NCI-H748 (cell line): Measurements from ENCODE around the gene RHOXF2.
"Not testable (repeated sequence)": the region's sequence is repeated elsewhere in the genome, so short reads cannot be mapped to it uniquely, and the experiment has no call there.

Source experiments
- DNase-seq: peaks from one replicate; lab custom pipeline; 2025; ENCODE audit not compliant: unreplicated experiment; lab: John Stamatoyannopoulos, UW

The RHOXF2 gene, protein sequence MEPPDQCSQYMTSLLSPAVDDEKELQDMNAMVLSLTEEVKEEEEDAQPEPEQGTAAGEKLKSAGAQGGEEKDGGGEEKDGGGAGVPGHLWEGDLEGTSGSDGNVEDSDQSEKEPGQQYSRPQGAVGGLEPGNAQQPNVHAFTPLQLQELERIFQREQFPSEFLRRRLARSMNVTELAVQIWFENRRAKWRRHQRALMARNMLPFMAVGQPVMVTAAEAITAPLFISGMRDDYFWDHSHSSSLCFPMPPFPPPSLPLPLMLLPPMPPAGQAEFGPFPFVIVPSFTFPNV

DNA sequence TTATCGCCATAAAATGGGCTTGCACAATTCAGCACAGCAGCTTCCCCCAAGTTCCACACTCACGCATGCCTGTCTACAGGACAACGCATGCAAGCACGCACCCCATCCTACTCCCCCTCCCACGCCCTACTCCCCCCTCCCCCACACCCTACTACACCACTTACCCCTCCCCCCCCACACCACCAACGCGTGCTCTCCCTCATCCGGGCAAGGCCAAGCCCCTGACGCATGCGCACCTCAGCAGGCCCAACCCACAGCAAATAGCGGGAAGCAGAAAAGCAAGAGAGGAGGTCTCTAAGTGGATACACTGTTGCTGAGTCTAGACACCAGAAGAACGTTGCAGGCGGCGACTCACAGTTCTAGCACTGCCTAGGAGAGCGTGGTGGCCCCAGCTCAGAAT, at the start of gene RHOXF2:
RHOXF2 (plus strand) TSS at position 301 of the 400 bp plus-strand sequence. CDS start 138 bp downstream, outside the sequence.
- not testable (repeated sequence) for DNase-seq

DNA sequence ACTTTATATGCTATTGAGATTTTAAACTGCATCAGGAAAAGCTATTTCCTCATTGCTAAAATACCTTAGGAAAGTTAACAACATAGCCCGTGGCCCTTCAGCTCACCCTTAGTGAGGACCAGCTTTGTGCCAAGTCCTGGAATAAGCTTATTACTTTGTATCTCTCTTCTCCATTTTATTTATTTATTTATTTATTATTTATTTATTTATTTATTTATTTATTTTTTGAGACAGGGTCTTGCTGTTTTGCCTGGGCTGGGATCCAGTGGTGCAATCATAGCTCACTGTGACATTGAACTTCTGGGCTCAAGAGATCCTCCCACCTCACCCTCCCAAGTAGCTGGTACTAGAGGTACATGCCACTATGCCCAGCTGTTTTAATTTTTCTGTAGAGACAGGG, 49.0 kb upstream of the RHOXF2 start:
- no peak for DNase-seq

DNA sequence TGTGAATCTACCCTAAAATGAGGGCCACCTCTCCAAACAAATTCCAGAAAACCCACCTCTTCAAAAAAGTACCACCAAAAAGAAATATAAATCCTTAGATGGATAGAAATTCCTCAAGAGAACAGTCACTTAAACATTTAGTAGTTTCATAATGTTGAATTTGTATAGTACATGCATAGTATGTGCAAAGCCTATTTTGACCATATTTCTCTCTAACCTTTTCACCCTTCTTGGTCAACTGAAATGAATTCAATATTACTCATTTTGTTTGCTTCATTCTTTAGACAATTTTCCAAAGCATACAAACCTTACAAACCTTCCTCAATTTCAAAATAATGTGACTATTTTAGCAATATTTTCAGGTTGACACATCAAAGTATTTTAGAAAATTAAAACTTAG, 46.8 kb upstream of the RHOXF2 start:
- DNase-seq: no peak

DNA sequence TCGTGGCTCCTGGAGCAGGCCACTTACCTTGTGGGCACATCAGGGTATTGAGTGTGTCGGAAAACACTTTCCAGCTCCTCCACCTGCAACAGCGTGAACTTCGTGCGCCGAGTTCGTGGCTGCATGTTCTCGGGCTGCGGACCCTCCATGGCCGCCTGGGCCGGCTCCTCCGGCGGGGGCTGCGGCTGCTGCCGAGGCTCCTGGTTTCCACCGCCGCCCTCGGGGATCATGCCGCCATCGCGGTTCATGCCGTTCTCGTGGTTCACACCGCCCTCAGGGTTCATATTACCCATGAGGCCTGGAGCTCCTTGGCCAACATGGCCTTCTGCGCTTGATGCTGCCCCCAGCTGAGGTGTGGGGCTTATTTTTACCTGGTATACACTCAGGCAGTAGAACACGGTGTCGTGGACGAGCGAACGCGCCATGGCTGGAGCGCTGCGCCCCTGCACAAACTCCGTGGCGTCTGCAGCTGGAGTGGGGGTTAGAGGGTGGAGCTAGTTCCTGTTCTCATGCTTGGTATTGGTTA, 42.9 kb upstream of the RHOXF2 start, which contains the start of gene RHOXF1:
RHOXF1 (minus strand) TSS at position 476 of the 526 bp plus-strand sequence; CDS start at position 425, 51 bp downstream.
- no peak for DNase-seq

DNA sequence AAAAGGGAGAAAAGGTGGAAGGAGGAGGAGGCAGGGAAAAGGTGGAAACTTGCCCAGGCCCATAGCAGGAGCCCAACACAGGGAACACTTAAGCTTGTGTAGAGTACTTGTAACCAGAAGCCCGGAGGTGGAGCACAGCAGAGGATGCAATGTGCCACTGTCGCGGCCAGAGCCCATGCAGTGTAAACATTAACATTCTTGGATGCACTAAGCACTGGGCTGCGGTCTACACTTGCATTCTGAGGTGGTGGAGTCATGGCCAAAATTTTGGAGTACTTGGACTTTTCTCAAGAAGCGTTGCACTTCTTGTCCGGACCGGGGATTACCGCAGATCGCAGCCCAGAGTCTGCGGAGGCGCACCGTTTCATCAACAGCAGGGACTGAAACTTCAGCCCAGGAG, 38.2 kb upstream of the RHOXF2 start:
- DNase-seq: no peak

DNA sequence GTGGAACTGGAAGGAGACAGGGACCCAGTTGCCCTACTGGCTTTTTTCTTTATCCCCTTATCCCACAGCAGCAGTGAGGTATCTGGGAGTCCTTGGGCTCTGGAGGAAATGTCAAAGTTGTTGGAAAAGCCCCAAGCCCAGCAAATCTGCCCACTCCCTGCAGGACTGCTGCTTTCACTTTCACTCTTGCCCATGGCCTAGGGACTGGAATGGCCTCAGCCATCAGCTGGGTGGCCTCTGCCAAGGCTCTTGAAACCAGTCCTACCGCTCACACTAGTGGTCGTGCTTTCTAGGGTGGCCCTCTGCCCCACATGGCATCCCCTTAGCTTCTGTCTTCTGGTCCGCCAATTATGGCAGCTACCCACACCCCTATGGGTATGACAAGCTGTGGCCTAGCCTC, 33.0 kb upstream of the RHOXF2 start:
- DNase-seq: no peak

DNA sequence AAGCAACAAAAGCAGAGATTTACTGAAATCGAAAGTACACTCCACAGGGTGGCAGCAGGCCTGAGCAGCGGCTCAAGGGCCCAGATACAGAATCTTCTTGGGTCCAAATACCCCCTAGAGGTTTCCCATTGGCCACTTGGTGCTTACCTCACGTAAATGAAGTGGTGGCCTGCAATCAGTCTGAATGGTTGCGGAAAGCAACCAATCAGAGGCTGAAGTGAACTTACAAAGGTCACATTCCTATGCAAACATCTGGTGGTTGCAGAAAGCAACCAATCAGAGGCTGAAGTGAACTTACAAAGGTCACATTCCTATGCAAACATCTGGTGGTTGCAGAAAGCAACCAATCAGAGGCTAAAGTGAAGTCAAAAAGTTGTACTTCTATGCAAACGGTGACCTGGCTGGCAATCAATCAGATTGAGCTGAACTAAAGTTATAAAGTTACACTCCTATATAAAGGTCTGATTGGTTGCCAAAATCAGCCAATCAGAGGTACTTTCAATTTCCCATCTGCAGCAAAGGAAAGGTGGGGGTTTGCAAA, 30.0 kb upstream of the RHOXF2 start:
- DNase-seq: not testable (repeated sequence)

DNA sequence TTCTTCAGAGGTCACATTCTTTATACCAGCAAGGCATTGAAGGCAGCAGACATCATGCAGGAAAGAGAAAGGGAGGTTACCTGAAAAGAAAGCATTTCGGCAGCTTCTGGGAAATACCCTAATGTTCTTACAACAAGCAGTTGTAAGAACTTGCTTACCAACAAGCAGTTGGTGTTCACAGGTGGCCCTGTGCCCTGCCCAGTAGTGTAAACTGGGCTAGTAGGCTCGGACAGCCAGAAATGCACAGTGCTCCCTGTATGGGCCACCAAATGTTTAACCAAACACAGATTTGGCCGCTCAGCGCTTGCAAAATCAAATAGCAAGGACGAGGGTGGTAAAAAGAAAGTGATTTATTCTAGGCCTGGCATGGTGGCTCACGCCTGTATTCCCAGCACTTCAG, 22.3 kb upstream of the RHOXF2 start:
- no peak for DNase-seq

DNA sequence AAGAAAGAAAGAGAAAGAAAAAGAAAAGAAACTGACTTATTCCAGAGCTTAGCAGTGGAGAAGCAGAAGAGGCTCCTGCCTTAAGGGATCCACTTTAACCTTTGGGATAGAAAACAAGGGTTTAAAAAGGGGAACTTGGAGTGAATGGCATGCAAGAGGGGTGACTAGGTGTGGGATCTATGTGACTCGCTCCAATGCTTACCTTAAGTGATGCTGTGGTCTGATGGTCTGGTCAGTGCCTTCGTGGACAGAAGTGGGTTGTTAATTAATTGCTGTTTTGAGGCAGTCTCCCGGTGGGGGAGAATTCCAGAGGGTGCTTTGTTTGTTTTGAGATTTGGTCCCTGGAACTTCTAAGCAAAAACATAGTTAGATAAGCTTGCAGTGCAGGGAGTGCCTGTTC, 21.6 kb upstream of the RHOXF2 start:
- DNase-seq: no peak

DNA sequence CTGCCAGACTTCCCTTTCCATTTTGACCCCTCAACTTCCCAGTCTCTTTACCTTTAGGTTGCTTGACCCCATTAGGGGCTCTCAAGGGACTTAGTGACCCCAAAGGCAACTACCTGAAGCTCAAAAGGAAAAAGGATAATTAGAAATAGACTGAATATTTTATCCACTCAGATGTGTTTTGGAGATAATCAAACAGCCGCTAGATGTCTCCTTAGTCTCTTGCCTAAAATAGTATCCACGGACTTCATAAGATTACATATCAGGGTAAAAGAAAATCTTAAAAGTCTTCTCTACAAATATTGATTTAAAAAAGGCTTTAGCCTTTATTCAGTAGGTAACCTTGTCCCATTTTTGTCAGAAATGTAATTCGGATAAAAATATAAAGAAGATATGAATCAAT, 21.0 kb upstream of the RHOXF2 start:
- no peak for DNase-seq

DNA sequence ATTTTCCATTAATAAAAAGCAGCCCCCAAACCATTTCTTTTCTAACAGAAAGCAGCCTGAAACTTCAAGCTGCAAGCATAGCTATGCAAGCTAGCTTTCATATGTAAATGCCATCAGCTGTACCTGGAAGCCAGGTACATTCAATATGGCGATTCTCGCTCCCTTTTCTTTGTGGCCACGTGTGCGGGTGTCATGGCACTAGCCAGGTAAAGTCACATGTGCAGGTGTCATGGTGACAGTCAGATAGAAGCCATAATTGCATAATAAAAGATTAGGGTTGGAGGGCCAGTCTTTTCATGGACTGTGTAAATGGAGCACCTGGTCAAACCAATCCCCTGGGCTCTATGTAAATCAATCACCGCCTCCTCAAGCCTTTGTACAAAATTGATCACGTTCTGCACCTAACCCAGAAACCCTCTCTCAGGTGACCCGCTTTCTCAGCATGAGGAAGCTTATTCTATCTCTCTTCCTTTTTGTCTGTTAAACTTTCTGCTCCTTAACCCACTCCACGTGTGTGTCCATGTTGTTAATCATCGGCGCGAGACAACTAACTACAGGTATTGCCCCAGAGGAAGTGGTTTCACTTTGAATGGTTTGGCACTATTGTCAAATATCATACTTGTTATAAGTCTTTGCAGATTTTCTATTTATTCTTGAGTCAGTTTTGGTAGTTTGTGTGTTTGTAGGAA, 18.0 kb upstream of the RHOXF2 start:
- peak; percentile 11 for DNase-seq

DNA sequence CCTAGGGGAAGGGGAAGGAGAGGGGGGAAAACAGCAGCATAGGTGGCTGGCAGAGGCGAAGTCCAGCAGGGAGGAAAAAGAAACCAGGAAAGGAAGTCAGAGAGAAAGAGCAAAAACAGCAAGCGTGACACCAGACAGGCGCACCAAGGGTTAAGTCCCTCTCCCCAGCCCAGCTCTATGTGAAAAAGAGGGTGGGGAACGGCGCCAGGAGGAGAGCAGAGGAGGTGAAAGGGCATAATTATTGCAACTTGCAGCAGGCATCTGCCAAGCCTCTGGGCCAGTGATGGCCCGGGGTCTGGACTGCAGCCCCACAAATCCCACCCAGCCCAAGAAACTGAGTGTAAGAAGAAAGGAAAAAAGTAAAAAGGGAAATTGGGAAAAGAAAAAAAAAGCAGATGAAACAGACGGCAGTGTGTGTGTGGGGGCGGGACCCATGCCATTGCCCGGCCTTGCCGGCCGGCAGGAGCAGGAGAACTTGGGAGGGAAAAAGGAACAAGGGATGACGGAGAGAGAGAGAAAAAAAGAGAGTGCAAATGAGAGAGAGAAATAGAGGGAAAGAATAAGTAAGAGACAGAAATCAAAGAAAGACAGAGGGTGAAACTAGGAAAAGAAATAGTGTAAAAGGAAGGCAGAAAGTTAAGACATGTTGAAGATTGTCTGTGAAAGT, 14.1 kb upstream of the RHOXF2 start:
- DNase-seq: no peak

DNA sequence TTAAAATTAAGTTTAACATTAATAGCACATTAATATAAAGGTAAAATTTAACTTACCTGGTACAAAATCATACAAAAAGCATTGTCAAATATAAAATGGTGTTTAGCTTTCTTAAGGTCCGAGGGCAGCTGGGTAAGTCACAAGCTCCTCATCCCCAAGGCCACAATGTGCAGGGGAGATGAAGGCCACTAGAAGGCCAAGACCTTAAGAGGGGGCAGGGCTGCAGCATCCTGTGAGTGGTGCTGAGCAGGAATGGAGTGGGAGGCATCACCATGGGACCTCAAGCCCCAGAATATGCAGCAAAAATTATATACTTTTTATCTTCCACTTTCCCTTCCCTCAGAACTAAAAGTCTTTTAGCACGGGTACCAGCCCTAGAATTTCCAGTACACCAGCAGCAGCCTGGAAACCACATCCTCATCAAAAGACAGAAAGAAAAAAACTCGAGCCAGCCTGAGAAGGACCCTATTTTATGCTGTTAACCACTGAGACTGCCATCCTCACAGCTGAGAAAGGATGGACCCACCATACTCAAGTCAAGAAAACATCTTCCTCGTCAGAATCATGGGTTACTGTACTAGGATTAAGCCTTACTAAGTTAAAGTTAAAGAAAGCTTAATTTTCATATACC, 13.0 kb upstream of the RHOXF2 start:
- DNase-seq: no peak

DNA sequence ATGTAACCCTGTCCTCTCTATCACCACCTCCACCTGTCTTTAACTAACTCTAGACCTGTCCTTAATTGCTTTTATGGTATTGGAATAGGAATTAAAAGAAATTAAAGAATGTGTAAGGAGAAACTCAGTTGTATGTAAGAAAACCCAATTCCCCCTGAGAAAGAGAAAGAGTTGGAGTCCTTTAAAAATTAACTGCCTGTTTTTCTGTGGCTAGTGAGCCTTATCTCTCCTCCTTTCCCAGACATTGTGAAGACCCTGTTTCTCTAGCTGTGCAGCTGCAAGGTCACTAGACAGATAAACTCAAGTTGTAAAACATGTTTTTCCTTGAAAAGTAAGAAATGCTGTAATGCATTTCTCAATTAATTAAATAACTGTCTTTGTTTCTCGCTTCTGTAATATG, 12.1 kb upstream of the RHOXF2 start:
- not testable (repeated sequence) for DNase-seq

DNA sequence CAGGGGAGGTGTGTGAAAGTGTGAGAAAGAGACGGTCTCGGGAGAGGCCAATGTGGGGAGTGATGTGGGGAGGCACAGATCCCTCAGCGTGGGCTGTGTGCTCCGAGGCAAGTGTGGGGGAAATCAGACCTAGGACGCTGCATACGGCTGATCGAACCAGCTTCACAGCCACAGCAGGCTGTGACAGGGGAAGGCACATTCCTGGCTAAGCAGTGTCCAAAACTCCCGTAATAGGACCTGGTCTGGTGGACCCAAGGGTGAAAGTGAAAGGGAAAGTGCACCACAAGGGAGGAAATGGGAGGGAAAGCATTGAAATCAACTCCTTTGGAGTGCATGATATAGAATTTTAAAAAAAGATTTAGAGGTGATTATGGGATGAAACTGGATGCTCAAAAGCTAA, 10.9 kb upstream of the RHOXF2 start:
- DNase-seq: no peak

DNA sequence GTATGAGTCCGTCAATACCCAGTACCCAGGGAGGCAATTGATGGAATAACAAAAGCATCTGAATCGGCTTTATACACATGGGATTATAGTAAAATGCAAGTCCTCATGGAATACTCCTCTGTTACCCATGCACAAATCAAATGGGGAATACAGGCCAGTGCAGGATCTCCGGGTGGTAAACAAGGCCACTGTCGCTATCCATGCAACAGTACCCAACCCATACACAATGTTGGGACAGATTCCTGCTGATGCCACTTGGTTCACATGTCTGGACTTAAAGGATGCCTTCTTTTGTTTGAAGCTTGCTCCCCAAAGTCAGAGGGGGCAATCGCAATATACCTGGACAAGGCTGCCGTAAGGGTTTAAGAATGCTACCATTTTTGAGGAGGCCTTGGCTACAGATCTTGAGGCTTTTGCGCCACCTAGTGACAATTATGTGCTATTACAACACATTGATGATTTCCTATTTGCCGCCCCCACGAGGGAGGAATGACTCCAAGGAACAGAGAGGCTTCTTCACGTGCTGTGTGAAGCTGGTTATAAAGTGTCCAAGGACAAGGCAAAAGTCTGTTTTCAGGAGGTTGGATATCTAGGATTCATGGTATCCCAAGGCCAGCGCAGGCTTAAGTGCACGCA, 8.2 kb upstream of the RHOXF2 start:
- DNase-seq: not testable (repeated sequence)

DNA sequence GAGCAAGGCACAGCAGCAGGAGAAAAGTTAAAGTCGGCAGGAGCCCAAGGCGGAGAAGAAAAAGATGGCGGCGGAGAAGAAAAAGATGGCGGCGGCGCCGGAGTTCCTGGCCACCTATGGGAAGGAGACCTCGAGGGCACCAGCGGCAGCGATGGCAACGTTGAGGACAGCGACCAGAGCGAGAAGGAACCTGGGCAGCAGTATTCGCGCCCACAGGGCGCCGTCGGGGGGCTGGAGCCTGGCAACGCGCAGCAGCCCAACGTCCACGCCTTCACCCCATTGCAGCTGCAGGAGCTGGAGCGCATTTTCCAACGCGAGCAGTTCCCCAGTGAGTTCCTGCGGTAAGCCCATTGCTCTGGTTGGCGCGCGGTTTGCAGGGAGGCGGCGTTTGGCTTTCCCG, 673 bp downstream of the RHOXF2 start:
- not testable (repeated sequence) for DNase-seq

DNA sequence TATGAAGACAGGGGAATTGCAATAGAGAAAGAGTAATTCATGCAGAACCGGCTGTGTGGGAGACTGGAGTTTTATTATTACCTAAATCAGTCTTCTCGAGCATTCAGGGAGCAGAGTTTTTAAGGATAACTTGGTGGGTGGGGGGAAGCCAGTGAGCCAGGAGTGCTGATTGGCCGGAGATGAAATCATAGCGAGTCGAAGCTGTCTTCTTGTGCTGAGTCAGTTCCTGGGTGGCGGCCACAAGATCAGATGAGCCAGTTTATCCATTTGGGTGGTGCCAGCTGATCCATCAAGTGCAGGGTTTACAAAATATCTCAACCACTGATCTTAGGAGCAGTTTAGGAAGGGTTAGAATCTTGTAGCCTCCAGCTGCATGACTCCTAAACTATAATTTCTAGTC, 34.8 kb downstream of the RHOXF2 start:
- DNase-seq: not testable (repeated sequence)

DNA sequence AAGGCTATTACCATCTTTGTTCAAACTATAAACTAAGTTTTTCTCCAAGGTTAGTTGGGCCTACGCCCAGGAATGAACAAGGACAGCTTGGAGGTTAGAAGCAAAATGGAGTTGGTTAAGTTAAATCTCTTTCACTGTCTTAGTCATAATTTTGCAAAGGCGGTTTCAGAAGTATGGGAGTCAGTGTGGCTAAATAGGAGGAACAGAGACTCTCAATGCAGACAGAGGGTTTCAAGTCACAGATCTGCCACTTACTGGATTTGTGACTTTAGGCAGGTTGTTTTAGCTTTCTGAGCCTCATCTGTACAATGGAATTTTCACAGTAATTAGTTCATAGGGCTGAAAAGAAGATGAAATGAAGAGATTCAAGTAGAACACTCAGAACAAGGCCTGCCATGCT, 35.3 kb downstream of the RHOXF2 start:
- DNase-seq: not testable (repeated sequence)

DNA sequence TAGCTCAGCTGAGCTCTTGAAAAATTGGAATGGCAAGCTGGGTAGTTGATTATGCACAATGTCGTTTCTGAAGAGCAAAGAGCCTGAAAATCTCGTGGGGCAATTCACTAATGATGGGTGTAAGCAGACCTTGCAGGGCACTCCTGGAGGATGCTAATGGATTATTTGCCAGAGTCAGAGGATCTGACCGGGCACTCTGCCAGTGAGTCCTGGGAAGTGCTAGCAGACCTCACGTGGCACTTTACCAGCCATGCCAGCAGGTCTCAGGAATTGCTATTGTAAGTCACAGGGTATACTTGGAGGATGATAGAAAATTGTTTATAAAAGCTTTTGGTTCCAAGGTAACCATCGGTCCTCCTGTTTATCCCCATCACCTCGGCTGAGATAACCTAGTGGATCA, 37.4 kb downstream of the RHOXF2 start:
- not testable (repeated sequence) for DNase-seq
